ENCODE results near the gene ZNF66.

DNA sequence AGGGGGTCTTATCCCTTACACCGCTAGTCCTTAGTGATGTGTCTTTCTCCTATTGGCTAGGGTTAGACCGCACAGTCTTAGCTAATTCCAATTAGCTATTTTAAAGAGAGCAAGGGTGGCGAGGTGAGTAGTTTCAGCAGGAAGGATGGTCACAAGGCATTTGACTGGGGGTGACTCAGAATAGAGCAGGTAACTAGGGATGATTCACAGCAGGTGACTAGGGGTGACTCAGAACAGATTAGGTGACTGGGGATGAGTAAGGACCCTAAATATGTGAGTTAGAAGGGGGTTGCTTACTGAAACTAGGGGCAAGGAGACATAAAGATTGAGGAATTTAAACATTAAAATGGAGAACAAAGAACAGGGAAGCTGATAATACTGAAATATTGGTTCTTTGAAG, 64.3 kb downstream of the ZNF66 start:
- TF ChIP-seq CTCF (IDR thresholded peaks at IDR 0.05; ENCODE audit: low read depth, low read length, poor library complexity, severe bottlenecking) (no peak), EZH2phosphoT487 (IDR thresholded peaks at IDR 0.05; ENCODE audit: borderline replicate concordance, low read length) (no peak)

Data from DOHH2 (cell line).